GM19193 (cell line): ENCODE measurements around the gene TMEM229B.
A peak's percentile ranks its signal among the peaks of the same experiment; 100 is the strongest.

Experiments
- POLR2A ChIP-seq: IDR thresholded peaks from 4 replicates; pipeline ENCODE4 v1.6.1; 2011; ENCODE audit not compliant: insufficient read depth, insufficient read length; ENCODE audit errors: extremely low read depth

Gene TMEM229B

DNA sequence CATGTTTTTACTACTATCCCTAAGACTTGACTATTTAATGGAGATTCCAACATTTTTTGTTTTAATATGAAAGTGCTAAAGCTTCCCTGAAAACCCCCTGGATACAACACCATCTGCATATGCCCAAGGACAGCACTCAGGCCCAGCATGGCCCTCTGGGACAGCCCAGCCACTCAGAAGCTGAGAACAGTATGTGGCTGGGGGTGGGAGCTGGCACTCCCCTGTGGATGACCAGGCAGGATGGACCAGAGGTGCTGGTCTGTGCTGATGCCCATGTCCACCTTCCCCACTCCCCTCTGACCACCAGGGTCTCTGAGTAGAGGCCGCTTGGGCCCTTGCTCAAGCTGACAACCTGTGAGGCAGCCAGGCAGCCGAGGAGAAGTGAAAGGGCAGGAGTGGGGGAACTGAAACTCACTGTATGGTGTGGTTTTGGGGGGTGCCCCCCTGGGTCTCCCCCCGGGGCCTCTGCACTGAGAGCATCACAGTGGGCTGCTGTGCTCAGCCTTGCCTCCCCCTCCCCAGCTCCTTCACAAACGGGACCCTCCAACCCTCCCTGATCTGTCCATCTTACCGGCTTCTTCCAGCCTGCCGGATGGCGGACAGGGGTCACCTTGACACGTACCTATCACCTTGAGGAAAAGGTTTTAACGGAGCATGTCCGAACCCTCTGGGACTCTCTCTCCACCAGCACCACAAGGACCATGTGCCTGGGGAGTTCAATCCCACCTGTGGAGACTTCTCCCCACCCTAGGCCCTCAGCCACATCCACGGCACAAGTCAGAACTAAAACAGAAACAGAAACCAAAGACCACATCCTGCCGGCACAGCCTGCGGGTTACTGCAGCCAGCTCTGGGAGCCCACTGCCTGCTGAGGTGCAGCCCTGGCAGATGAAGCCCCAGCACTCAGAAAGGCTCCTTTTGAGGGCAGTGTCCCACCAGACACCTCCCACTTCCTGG, at the start of gene TMEM229B:
TSS of gene TMEM229B (minus strand) at position 785 of the 957 bp plus-strand sequence. CDS start 14,798 bp downstream, outside the sequence.
- peak; percentile 40 for TF ChIP-seq POLR2A

DNA sequence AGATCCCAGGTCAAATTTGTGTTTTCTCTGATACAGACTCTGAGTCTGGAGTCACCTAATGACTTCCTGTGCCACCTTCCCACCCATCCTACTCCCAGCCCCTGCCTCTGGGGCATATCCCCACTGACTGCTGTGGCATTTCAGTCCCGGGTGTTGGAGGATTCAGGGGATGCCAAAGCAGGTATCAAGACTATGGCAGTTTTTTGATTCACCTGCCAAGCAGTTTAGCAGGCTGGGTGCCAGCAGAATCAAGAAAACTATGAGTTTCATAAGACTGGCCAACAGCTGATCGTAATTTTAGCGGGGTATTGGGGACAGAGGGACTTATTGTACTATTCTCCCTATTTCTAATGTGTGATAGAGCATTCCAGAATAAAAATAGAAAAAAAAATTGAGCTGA, 49.2 kb upstream of the TMEM229B start:
- no peak for TF ChIP-seq POLR2A

- TF ChIP-seq POLR2A = no peak
These were observed 47.6 kb upstream of the TMEM229B start for GRCh38 chr14:67536087-67536486.

- no peak for TF ChIP-seq POLR2A
These were observed 45.2 kb upstream of the TMEM229B start for GRCh38 chr14:67533754-67534085.

DNA sequence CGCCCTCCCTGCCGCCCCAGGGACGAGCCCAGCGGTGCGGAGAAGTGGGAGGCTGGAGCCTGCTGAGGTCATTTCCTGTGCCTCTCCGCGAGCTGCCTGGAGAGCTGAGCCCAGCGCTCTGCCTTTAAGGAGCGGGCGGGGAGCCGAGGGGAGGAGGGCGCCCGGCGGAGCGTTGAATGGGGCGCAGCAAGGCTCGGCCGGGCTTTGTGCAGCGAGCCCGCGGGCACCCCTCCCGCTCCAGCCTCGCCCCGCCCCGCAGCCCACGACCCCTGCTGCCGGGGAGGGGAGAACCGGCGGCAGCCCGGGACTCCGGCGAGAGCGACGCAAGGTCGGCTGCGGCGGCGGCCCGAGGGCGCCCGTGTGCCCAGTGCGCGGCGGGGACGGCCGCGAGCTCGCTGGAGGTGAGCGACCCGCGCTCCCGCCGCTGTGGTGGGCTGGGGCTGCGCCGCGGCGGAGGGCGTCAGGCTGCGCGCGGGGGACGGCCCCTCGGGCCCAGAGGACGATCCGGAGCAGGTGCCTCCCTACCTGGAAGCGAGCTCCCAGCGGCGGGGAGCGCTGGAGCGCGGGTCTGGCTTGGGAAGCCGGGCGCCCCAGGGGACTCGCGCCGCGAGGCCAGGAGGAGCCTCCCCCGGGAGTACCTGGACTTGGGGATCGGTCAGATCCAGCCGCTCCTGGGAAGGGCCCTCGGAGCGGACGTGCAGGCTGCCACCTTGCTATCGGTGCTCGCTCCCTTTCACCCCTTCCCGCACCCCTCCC, 44.7 kb upstream of the TMEM229B start, which contains the start of gene PLEKHH1:
TSS of gene PLEKHH1 (plus strand) at position 293 of the 756 bp plus-strand sequence. CDS start 8,578 bp downstream, outside the sequence.
- no peak for TF ChIP-seq POLR2A

GRCh38 chr14:67532606-67532997, 44.1 kb upstream of the TMEM229B start:
- TF ChIP-seq POLR2A = no peak

DNA sequence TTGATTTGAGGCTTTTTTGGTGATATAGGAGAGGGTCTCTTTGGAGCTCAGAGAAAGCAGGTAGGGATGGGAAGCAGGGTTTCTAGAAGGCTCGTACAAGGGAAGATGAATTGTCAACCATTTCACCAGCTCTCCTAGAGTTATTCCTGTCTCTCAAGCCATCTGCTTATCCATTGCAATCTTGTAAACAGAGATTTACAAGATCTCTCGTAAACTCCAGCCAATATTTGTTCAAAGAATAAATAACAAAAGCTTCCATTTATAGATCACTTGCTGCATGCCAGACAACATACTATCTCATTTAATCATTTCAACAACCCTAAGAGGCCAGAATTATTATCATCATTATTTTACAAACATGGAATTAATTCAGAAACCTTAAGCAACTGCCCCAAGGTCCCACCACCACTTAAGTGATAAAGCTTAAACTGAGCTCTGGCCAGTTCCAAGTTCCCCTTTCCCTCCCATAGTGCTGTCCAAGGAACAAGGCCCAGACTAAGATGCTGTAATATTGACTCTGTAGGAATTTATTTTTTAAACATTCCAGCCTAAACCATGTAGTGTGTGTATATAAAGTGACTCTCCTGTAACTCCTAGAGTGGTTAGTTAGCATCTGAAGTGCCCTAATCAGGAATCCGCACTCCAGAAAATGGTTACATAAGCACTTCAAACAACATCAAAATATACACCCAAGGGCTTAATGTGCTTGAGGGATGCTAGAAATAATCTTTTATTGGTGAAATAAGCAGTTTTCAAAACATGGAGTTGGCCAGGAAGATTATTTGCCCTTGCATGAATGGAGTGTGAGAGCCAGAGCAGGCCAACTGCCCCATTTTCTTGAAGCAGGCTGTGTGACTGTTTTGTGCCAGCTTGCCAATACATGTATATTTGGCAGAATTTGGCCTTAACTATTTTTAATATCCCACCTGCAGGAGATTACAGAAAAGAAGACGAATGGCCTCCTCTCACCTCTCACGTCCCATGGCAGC, 41.7 kb upstream of the TMEM229B start:
- no peak for TF ChIP-seq POLR2A

DNA sequence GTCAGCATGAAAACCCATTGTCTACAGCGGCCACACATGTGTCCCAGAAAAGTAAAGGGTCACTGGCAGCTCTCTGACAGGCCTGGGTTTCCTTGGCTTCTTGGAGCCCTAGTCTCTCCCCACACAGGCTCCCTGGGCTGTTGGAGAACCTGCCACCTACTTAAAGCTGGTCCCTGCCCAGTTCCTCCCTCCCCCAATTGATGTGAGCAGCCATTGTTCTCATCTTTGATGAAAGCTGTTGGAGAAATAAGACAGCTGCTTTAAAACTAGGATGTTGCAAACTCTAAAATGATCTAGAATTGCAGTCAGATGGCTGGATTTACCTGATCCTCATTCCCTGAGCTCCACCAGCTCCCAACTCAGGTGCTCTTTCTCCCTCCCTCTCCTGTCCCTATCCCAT, 39.8 kb upstream of the TMEM229B start:
- TF ChIP-seq POLR2A = no peak

DNA sequence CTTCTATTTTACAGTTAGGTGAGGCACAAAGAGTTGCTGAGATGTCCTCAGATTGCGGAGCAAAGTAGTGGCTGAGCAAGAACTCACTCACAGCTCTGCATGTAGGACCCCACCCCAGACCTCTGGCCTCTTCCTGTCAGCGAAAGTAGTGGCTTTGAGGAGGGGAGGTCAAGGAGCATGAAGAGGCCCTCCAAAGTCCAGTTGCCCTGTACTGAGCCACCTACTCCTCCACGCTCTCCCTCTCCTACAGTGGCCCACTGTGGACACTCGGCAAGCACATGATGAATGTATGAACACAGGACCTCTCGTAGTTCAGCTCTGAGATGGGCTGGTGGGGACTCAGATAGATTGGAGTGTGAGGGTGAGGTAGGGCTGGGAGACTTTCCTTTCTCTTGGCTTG, 39.2 kb upstream of the TMEM229B start:
- no peak for TF ChIP-seq POLR2A

- TF ChIP-seq POLR2A = no peak
These were observed 38.3 kb upstream of the TMEM229B start for GRCh38 chr14:67526676-67527459.

- TF ChIP-seq POLR2A = no peak
These were observed 37.7 kb upstream of the TMEM229B start for GRCh38 chr14:67526181-67526580.

- no peak for TF ChIP-seq POLR2A
These were observed 36.9 kb upstream of the TMEM229B start for GRCh38 chr14:67525389-67525788.

- TF ChIP-seq POLR2A = no peak
These were observed 36.1 kb upstream of the TMEM229B start for GRCh38 chr14:67524634-67524963.
